GM13976 (cell line): ENCODE data around the gene RABL3.

Source experiments
- DNase-seq: peaks from one replicate; pipeline ENCODE4 v3.0.0; 2012; ENCODE audit warnings: low spot score
- in situ Hi-C: fragments of 300-500 bp; cut with MboI; formaldehyde crosslinking; loops from one replicate; pipeline ENCODE4 v1.12.0; 2022; ENCODE audit warnings: low sequenced_read_pairs, mixed read lengths, inconsistent platforms; ENCODE audit not compliant: unreplicated experiment
- TF ChIP-seq, protein P1 (sequence below): IDR thresholded peaks from 2 replicates; pipeline ENCODE4 v1.5.1; 2012; ENCODE audit warnings: borderline replicate concordance, mild to moderate bottlenecking; ENCODE audit not compliant: insufficient read depth; ENCODE audit errors: extremely low read depth, missing control alignments, control extremely low read depth

Gene RABL3

GRCh38 chr3:120773932-120774331, 31.6 kb upstream of the RABL3 start:
- in situ Hi-C loops = no loop called here
- TF ChIP-seq, protein P1, sequence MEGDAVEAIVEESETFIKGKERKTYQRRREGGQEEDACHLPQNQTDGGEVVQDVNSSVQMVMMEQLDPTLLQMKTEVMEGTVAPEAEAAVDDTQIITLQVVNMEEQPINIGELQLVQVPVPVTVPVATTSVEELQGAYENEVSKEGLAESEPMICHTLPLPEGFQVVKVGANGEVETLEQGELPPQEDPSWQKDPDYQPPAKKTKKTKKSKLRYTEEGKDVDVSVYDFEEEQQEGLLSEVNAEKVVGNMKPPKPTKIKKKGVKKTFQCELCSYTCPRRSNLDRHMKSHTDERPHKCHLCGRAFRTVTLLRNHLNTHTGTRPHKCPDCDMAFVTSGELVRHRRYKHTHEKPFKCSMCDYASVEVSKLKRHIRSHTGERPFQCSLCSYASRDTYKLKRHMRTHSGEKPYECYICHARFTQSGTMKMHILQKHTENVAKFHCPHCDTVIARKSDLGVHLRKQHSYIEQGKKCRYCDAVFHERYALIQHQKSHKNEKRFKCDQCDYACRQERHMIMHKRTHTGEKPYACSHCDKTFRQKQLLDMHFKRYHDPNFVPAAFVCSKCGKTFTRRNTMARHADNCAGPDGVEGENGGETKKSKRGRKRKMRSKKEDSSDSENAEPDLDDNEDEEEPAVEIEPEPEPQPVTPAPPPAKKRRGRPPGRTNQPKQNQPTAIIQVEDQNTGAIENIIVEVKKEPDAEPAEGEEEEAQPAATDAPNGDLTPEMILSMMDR = no peak
- no peak for DNase-seq

GRCh38 chr3:120772081-120772480, 29.8 kb upstream of the RABL3 start:
- DNase-seq = no peak
- in situ Hi-C loops = no loop called here
- TF ChIP-seq, protein P1 = no peak

DNA sequence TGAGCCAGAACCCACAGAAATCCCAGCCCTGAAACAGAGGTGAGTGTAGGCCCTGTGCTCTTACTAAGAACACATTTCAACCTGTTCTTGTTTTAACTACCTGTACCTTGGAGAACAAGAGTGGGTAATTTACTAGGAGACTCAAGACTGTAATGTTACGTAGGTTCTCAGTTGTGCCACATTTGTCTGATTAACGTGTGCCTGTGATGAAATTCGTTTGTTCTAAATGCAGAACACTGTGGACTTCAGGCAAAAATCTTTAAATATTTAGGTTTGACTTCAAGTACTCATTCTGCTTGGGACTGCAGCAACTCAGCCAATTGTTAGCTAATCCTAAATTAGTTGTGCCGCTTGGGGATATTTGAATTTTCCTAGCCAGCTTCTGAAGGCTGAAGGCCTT, 28.6 kb upstream of the RABL3 start:
- in situ Hi-C loops = no loop called here
- no peak for DNase-seq
- TF ChIP-seq, protein P1 = no peak

GRCh38 chr3:120769436-120769835, 27.1 kb upstream of the RABL3 start:
- in situ Hi-C loops = no loop called here

GRCh38 chr3:120767106-120767505, 24.8 kb upstream of the RABL3 start:
- TF ChIP-seq, protein P1 = no peak
- DNase-seq = no peak
- in situ Hi-C loops = no loop called here

More at GRCh38 chr3:120769436-120769835, 27.1 kb upstream of the RABL3 start:
- TF ChIP-seq, protein P1 = no peak
- DNase-seq = no peak

- in situ Hi-C loops = no loop called here
These were observed 24.3 kb upstream of the RABL3 start for GRCh38 chr3:120766576-120766975.

More at GRCh38 chr3:120766576-120766975, 24.3 kb upstream of the RABL3 start:
- DNase-seq = no peak
- TF ChIP-seq, protein P1 = no peak
